Panc1 (cell line): ENCODE measurements around the gene PTPN23.

ENCODE experiments used
- POLR2AphosphoS5 ChIP-seq: IDR thresholded peaks from 2 replicates; pipeline ENCODE4 v1.6.1; 2012; ENCODE audit warnings: mild to moderate bottlenecking, low read depth, low read length, moderate library complexity
- TCF7L2 ChIP-seq: IDR thresholded peaks from 2 replicates; pipeline ENCODE4 v1.6.1; 2011; ENCODE audit warnings: mild to moderate bottlenecking, low read depth, low read length, inconsistent platforms
- TF ChIP-seq, protein P1 (sequence below): fragments of 450-650 bp; IDR thresholded peaks from 2 replicates; pipeline ENCODE4 v1.5.1; 2017; ENCODE audit warnings: mild to moderate bottlenecking

DNA sequence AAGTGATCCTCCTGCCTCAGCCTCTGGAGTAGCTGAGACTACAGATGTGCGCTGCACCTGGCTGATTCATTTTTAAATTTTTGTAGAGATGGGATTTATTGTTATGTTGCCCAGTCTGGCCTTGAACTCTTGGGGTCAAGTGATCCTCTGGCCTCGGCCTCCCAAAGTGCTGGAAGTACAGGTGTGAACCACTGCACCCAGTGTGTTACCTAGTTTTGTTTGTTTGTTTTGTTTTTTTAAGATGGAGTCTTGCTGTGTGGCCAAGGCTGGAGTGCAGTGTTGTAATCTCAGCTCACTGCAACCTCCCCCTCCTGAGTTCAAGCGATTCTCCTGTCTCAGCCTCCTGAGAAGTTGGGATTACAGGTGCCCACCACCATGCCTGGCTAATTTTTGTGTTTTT lies 12.1 kb downstream of the PTPN23 start:
- TF ChIP-seq POLR2AphosphoS5 = no peak
- TF ChIP-seq, protein P1, sequence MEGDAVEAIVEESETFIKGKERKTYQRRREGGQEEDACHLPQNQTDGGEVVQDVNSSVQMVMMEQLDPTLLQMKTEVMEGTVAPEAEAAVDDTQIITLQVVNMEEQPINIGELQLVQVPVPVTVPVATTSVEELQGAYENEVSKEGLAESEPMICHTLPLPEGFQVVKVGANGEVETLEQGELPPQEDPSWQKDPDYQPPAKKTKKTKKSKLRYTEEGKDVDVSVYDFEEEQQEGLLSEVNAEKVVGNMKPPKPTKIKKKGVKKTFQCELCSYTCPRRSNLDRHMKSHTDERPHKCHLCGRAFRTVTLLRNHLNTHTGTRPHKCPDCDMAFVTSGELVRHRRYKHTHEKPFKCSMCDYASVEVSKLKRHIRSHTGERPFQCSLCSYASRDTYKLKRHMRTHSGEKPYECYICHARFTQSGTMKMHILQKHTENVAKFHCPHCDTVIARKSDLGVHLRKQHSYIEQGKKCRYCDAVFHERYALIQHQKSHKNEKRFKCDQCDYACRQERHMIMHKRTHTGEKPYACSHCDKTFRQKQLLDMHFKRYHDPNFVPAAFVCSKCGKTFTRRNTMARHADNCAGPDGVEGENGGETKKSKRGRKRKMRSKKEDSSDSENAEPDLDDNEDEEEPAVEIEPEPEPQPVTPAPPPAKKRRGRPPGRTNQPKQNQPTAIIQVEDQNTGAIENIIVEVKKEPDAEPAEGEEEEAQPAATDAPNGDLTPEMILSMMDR = no peak
- no peak for TF ChIP-seq TCF7L2
